ENCODE data around the gene SON.
"Not testable (repeated sequence)": the region's sequence is repeated elsewhere in the genome, so short reads cannot be mapped to it uniquely, and the experiment has no call there.

Gene SON

DNA sequence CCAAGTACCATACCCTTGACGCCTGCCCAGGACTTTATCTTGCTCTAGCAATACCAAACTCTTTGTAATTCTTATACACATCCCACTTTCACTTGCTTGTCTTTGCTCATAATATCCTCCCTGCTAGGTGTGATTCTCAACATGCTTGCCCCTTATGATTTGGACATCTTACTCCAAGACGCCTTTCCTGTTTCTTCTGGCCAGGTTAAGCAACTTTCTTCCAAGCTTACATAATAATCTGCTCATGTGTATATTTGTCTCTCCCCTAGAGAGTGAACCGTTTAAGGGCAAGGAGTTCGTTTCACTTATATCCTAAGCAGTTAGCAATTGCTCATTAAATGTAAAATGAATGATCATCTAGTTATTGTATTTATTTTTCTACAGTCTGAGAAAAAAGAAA is 76.9 kb downstream of the SON start:
- Histone ChIP-seq H3K27ac (no peak overlapping the region), H3K4me3 (ENCODE audit: low read depth, low read length) (no peak overlapping the region), H3K36me3 (replicated peaks) (peaks cover 13% of the 10 kb centered on the region), H3K27me3 (replicated peaks) (no peaks in the 10 kb centered on the region)
- no peak for DNase-seq
- in situ Hi-C loops (cut with HindIII; ENCODE audit: low pct_ligation_motif_present, low sequenced_read_pairs) = no loop called here
- TF ChIP-seq, protein P1, sequence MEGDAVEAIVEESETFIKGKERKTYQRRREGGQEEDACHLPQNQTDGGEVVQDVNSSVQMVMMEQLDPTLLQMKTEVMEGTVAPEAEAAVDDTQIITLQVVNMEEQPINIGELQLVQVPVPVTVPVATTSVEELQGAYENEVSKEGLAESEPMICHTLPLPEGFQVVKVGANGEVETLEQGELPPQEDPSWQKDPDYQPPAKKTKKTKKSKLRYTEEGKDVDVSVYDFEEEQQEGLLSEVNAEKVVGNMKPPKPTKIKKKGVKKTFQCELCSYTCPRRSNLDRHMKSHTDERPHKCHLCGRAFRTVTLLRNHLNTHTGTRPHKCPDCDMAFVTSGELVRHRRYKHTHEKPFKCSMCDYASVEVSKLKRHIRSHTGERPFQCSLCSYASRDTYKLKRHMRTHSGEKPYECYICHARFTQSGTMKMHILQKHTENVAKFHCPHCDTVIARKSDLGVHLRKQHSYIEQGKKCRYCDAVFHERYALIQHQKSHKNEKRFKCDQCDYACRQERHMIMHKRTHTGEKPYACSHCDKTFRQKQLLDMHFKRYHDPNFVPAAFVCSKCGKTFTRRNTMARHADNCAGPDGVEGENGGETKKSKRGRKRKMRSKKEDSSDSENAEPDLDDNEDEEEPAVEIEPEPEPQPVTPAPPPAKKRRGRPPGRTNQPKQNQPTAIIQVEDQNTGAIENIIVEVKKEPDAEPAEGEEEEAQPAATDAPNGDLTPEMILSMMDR (IDR thresholded peaks at IDR 0.05; ENCODE audit: low read depth, low read length, missing control alignments) = no peak

DNA sequence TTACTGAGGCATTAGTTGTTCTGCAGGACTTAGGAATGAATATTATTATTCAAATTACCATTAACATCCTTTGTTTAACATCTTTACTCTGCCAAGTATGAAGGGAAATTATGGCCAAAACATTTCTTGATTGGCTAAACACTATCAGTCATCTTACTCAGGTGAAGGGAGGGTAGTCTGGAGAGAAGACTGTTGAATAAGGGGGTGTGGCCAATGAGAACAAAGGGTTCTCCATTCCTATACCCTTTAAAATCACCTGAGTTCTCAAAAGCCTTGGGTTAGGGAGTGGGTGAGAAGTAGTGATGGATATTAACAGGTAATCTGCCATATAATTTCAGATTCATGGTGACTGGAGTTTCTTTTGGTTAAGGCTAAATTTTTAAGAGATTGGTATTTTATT is 79.4 kb downstream of the SON start:
- in situ Hi-C loops (cut with HindIII; ENCODE audit: low pct_ligation_motif_present, low sequenced_read_pairs) = no loop called here
- Histone ChIP-seq H3K27ac (no peak overlapping the region), H3K36me3 (replicated peaks) (peaks cover 10% of the 10 kb centered on the region), H3K27me3 (replicated peaks) (no peaks in the 10 kb centered on the region), H3K4me3 (ENCODE audit: low read depth, low read length) (no peak overlapping the region)
- TF ChIP-seq, protein P1 (IDR thresholded peaks at IDR 0.05; ENCODE audit: low read depth, low read length, missing control alignments) = no peak
- DNase-seq = no peak

DNA sequence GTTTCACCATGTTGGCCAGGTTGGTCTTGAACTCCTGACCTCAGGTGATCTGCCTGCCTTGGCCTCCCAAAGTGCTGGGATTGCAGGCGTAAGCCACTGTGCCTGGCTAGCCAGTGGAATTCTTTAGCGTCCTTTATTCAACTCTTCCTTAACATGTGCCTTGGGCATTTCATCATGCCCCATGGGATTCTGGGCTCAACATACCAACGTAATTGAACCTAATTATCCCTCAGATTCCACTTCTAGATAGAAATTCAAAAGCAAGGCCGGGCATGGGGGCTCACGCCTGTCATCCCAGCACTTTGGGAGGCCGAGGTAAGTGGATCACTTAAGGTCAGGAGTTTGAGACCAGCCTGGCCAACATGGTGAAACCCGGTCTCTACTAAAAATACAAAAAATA is 83.3 kb downstream of the SON start:
- H3K27ac ChIP-seq; H3K27me3 ChIP-seq (replicated peaks); in situ Hi-C loops (cut with HindIII; ENCODE audit: low pct_ligation_motif_present, low sequenced_read_pairs); DNase-seq; H3K4me3 ChIP-seq (ENCODE audit: low read depth, low read length): not testable (repeated sequence)
- H3K36me3 ChIP-seq (replicated peaks) = peaks cover 21% of the 10 kb centered on the region

Measured in brain microvascular endothelial cell (primary cell).